Activated CD8-positive, alpha-beta T cell treated with anti-CD3 and anti-CD28 coated beads for 36 hours (primary cell): ENCODE data around the gene NUPR2. TPM values are rescaled to one million over a fixed set of nuclear protein-coding genes. Genes with fewer than 3 reads are reported as not detected.
"Not testable (repeated sequence)": the region's sequence is repeated elsewhere in the genome, so short reads cannot be mapped to it uniquely, and the experiment has no call there.

Source experiments
- ATAC-seq: fragments of 200-7000 bp; cut with Tn5 transposase; one replicate; pipeline ENCODE4 v1.10.0; 2021; ENCODE audit warnings: mild to moderate bottlenecking, moderate library complexity
- CTCF ChIA-PET: fragments of 350-600 bp; sonication (Branson Sonifier 250); formaldehyde crosslinking; loops from one replicate; lab custom pipeline; 2021; ENCODE audit warnings: antibody characterized with exemption; lab: Charles Lee
- POLR2A ChIA-PET: fragments of 350-600 bp; sonication (Branson Sonifier 250); formaldehyde crosslinking; loops from one replicate; lab custom pipeline; 2021; ENCODE audit warnings: antibody characterized with exemption; lab: Charles Lee
- DNase-seq: peaks from one replicate; pipeline ENCODE4 v3.0.0-alpha.2; 2020
- H3K27ac Mint-ChIP-seq: one replicate; pipeline ENCODE4 v1.8.0; 2021; ENCODE audit warnings: mild to moderate bottlenecking, mixed read lengths
- H3K27me3 Mint-ChIP-seq: one replicate; pipeline ENCODE4 v1.8.0; 2021; ENCODE audit warnings: mixed read lengths
- H3K36me3 Mint-ChIP-seq: one replicate; pipeline ENCODE4 v1.8.0; 2021; ENCODE audit warnings: low read depth, mixed read lengths
- H3K4me1 Mint-ChIP-seq: one replicate; pipeline ENCODE4 v1.8.0; 2021; ENCODE audit warnings: low read depth, mixed read lengths
- H3K4me3 Mint-ChIP-seq: one replicate; pipeline ENCODE4 v1.8.0; 2021; ENCODE audit warnings: mild to moderate bottlenecking, moderate library complexity, mixed read lengths
- H3K9me3 Mint-ChIP-seq: one replicate; pipeline ENCODE4 v1.8.0; 2021; ENCODE audit warnings: mixed read lengths
- intact Hi-C: fragments of 100-400 bp; cut with micrococcal nuclease; formaldehyde crosslinking; loops from one replicate; pipeline ENCODE4 v1.10.0; 2022
- total RNA-seq, 2 experiments: library from RNA; stranded (reverse); gene quantifications; one replicate each; pipeline ENCODE4 v1.2.3, GENCODE V29; 2021
- TF ChIP-seq, protein P1 (sequence below): fragments of 200-600 bp; IDR thresholded peaks from one replicate; pipeline ENCODE4 v1.8.0; 2022; ENCODE audit warnings: antibody characterized with exemption, mild to moderate bottlenecking

Gene NUPR2
- total RNA-seq, 2 experiments from 2014 or later = not detected

GRCh38 chr7:56078196-56078595 is 38.0 kb downstream of the NUPR2 start:
- CTCF ChIA-PET = no interaction called here
- no peak overlapping the region for H3K4me3 Mint-ChIP-seq
- H3K4me1 Mint-ChIP-seq = peaks cover 6% of the 10 kb centered on the region
- no peaks in the 10 kb centered on the region for H3K27me3 Mint-ChIP-seq
- ATAC-seq (no peak), DNase-seq (no peak)
- POLR2A ChIA-PET = interaction anchor here (1.2 to 1.6 kb wide), 2 partner anchors 9 to 14 kb away, joined by 5 to 7 read pairs; partner anchors contain the start of gene SUMF2
- H3K9me3 Mint-ChIP-seq = no peaks in the 10 kb centered on the region
- peaks cover 28% of the 10 kb centered on the region for H3K36me3 Mint-ChIP-seq
- H3K27ac Mint-ChIP-seq = no peak overlapping the region
- TF ChIP-seq, protein P1, sequence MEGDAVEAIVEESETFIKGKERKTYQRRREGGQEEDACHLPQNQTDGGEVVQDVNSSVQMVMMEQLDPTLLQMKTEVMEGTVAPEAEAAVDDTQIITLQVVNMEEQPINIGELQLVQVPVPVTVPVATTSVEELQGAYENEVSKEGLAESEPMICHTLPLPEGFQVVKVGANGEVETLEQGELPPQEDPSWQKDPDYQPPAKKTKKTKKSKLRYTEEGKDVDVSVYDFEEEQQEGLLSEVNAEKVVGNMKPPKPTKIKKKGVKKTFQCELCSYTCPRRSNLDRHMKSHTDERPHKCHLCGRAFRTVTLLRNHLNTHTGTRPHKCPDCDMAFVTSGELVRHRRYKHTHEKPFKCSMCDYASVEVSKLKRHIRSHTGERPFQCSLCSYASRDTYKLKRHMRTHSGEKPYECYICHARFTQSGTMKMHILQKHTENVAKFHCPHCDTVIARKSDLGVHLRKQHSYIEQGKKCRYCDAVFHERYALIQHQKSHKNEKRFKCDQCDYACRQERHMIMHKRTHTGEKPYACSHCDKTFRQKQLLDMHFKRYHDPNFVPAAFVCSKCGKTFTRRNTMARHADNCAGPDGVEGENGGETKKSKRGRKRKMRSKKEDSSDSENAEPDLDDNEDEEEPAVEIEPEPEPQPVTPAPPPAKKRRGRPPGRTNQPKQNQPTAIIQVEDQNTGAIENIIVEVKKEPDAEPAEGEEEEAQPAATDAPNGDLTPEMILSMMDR = no peak
- intact Hi-C loops = no loop called here

DNA sequence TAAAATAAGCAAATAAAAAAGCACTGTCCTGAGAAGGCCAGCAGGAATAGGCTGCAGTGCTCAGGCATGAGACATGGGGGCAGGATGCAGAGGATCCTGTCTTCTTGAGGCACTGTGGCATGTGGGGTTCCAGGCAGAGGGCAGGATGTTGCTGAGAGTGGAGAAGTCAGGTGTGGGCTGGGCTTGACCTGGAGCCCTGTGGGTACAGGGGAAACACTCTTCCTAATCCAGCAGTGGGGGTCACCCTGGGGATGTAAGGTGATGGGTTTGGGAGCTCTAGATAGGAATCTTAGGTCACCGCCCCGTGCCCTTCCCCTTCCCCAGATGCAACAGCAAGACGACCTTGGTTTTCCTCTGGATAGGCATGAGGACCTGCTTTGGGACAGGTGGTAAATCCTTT is 38.5 kb downstream of the NUPR2 start:
- intact Hi-C loops = no loop called here
- ATAC-seq (no peak), DNase-seq (no peak)
- H3K27me3 Mint-ChIP-seq = no peaks in the 10 kb centered on the region
- ChIA-PET POLR2A (interaction anchor here (1.2 to 1.6 kb wide), 3 partner anchors 9 to 13 kb away, joined by 3 to 7 read pairs (median 5); partner anchors contain the start of gene SUMF2), CTCF (no interaction called here)
- no peak overlapping the region for H3K4me3 Mint-ChIP-seq
- H3K9me3 Mint-ChIP-seq = no peaks in the 10 kb centered on the region
- H3K27ac Mint-ChIP-seq = no peak overlapping the region
- H3K36me3 Mint-ChIP-seq = peaks cover 32% of the 10 kb centered on the region
- peaks cover 8% of the 10 kb centered on the region for H3K4me1 Mint-ChIP-seq
- TF ChIP-seq, protein P1 = no peak

GRCh38 chr7:56074371-56074791 is 41.8 kb downstream of the NUPR2 start:
- Mint-ChIP-seq H3K9me3 (no peaks in the 10 kb centered on the region), H3K4me1 (peaks cover 8% of the 10 kb centered on the region), H3K36me3 (peaks cover 31% of the 10 kb centered on the region), H3K27me3 (no peaks in the 10 kb centered on the region), H3K4me3 (no peak overlapping the region), H3K27ac (peak overlapping the region; percentile 7)
- ATAC-seq = peak; percentile 85
- TF ChIP-seq, protein P1 = peak; percentile 75
- POLR2A ChIA-PET = interaction anchor here (0.5 to 1.7 kb wide), 5 partner anchors 9 to 104 kb away, joined by 3 to 9 read pairs (median 4); no protein-coding TSS in a partner anchor
- peak; percentile 69 for DNase-seq
- CTCF ChIA-PET = interaction anchor here (0.6 to 5.0 kb wide), 23 partner anchors 10 to 433 kb away, joined by 3 to 47 read pairs (median 5); partner anchors contain the start of genes CCT6A, CHCHD2, PSPH and SUMF2
- intact Hi-C loops = loop anchor here (2.0 to 5.0 kb wide), 2 partner anchors 70 to 432 kb away; no protein-coding TSS in a partner anchor

- ChIA-PET CTCF (interaction anchor here (4.8 kb wide), 1 partner anchor 8 kb away, joined by 47 read pairs; no protein-coding TSS in a partner anchor), POLR2A (interaction anchor here (1.2 kb wide), 2 partner anchors 21 to 26 kb away, joined by 3 read pairs; partner anchors contain the start of gene PHKG1)
- intact Hi-C loops, DNase-seq, ATAC-seq, H3K4me3 Mint-ChIP-seq, H3K27ac Mint-ChIP-seq, H3K27me3 Mint-ChIP-seq, H3K9me3 Mint-ChIP-seq: not testable (repeated sequence)
- peaks cover 45% of the 10 kb centered on the region for H3K36me3 Mint-ChIP-seq
- peaks cover 28% of the 10 kb centered on the region for H3K4me1 Mint-ChIP-seq
These were observed 49.8 kb downstream of the NUPR2 start for GRCh38 chr7:56066376-56066775.

Other genes with a start within 250 kb of the NUPR2 start
- 1 to 10 TPM; 2.2 to 2.8 TPM for gene ZNF713, start 229.0 kb downstream of the NUPR2 start, total RNA-seq
- 10 to 100 TPM; 28.2 to 29.1 TPM for gene MRPS17, start 164.5 kb downstream of the NUPR2 start, total RNA-seq
- gene NIPSNAP2, start 151.8 kb downstream of the NUPR2 start, total RNA-seq = 10 to 100 TPM; 54.2 to 56.7 TPM
- 10 to 100 TPM; 31.2 to 33.8 TPM for gene PSPH, start 65.0 kb downstream of the NUPR2 start, total RNA-seq
- 100 to 1,000 TPM; 231 to 239 TPM for gene CCT6A, start 64.7 kb downstream of the NUPR2 start, total RNA-seq
- 100 to 1,000 TPM; 140 to 141 TPM for gene SUMF2, start 52.1 kb downstream of the NUPR2 start, total RNA-seq
- 1 to 10 TPM; 2.9 to 3.0 TPM for gene PHKG1, start 23.5 kb downstream of the NUPR2 start, total RNA-seq
- gene CHCHD2, start 9.9 kb downstream of the NUPR2 start, total RNA-seq = 100 to 1,000 TPM; 726 to 748 TPM